Transverse colon (tissue), 4 donors: ENCODE data around the gene ENG. TPM values are rescaled to one million over a fixed set of nuclear protein-coding genes. Genes with fewer than 3 reads are reported as not detected.

ENCODE experiments used
- DNase-seq: peaks from one replicate; pipeline ENCODE4 v3.0.0-alpha.2; 2019
- H3K27ac ChIP-seq, 4 donors: fragments of 200-600 bp; sonication (generic); 2 replicates each; pipeline ENCODE4 v1.5.1; 2016 to 2018; ENCODE audit warnings: inconsistent platforms in 4 of 4
- H3K27me3 ChIP-seq: fragments of 200-600 bp; sonication (generic); 2 replicates; pipeline ENCODE4 v1.5.1; 2017; ENCODE audit warnings: inconsistent platforms
- H3K36me3 ChIP-seq, 4 donors: fragments of 200-600 bp; sonication (generic); 2 replicates each; pipeline ENCODE4 v1.5.1; 2017 to 2019; ENCODE audit warnings: inconsistent platforms in 4 of 4
- H3K4me1 ChIP-seq, 4 donors: fragments of 200-600 bp; sonication (generic); 2 replicates each; pipeline ENCODE4 v1.5.1; 2017 to 2020; ENCODE audit warnings: inconsistent platforms in 4 of 4
- H3K4me3 ChIP-seq, 4 donors: fragments of 200-600 bp; sonication (generic); 1 replicate in 1 of 4; 2 replicates in 3 of 4; pipeline versions ENCODE4 v1.5.1 to v1.6.1; 2017 to 2019; ENCODE audit warnings: inconsistent platforms in 4 of 4
- H3K9me3 ChIP-seq, 2 donors: fragments of 200-600 bp; sonication (generic); 2 replicates each; pipeline ENCODE4 v1.5.1; 2017 to 2019; ENCODE audit warnings: inconsistent platforms in 2 of 2
- EP300 ChIP-seq: sonication (generic); formaldehyde crosslinking; IDR thresholded peaks from one replicate; pipeline ENCODE4 v1.6.1; 2017; ENCODE audit warnings: antibody characterized with exemption, low read depth
- POLR2A ChIP-seq: fragments of 450-650 bp; IDR thresholded peaks from one replicate; pipeline ENCODE4 v1.6.1; 2016; ENCODE audit warnings: antibody characterized with exemption, mild to moderate bottlenecking, moderate library complexity
- POLR2AphosphoS5 ChIP-seq, 3 donors: sonication (generic); formaldehyde crosslinking; IDR thresholded peaks; one replicate each; pipeline ENCODE4 v1.6.1; 2016; ENCODE audit warnings: antibody characterized with exemption in 3 of 3
- WGBS, 2 donors: methylation state at CpG; one replicate each; pipeline ENCODE4 v1.1.5; 2018; ENCODE audit warnings: low coverage in 1 of 2; 5-methylcytosine and 5-hydroxymethylcytosine counted together
- in situ Hi-C, 4 donors: fragments of 200-750 bp; cut with MboI; loops; one replicate each; pipeline versions ENCODE4 v1.15.0 to v1.15.1; 2017; ENCODE audit warnings: low sequenced_read_pairs in 3 of 4, low pct_ligation_motif_present in 1 of 4, low pct_unique_long_range_greater_than_20kb in 1 of 4
- intact Hi-C: fragments of 100-400 bp; cut with DNase I; formaldehyde crosslinking; loops from one replicate; pipeline ENCODE4 v1.15.1; 2023; ENCODE audit warnings: low total_unique reads
- small RNA-seq, 4 donors: library from RNA; depleted of rRNA; stranded (forward); fragments of <200 nt; gene quantifications; one replicate each; pipeline ENCODE3, GENCODE V24; 2016
- total RNA-seq, 4 donors: library from RNA; depleted of rRNA; stranded (reverse); fragments of >200 nt; gene quantifications; one replicate each; pipeline ENCODE4 v1.1.0, GENCODE V29; 2016
- TF ChIP-seq, protein P1 (sequence below), 5 experiments: fragments of 200-600 bp in 3 of 5; fragments of 450-650 bp in 2 of 5; sonication (generic) in 3 of 5; IDR thresholded peaks; 1 replicate in 2 of 5; 2 replicates in 3 of 5; pipeline ENCODE4 v1.5.1; 2016 to 2017; ENCODE audit warnings: antibody characterized with exemption in 5 of 5, inconsistent platforms in 3 of 5, mild to moderate bottlenecking in 2 of 5, moderate library complexity in 1 of 5

ENG gene
- total RNA-seq, 4 donors from 2014 or later: 10.6 to 23.9 (median 17.0) TPM

DNA sequence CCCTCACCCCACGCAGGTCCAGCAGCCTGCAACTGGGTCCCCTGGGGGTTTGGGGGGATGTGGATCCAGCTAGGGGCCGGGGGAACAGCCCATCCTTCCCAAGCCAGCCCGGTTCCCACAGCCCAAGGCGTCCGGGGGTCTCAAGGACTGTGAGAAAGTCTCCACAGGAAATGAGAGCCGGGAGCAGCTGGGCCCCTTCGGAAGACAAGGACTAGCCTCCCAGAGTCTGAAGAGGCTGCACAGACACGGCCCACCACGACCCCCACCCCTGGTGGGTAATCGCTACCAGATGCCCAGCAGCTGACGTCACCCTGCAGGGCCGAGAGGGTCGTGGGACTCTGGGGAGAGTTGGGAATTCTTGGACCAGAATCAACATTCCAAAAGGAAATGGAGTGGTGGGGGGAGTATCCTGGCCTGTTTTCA, 86.5 kb downstream of the ENG start:
- in situ Hi-C loops (no loop called here), intact Hi-C loops (no loop called here)
- Histone ChIP-seq H3K4me3 (no peak overlapping the region), H3K27me3 (no peaks in the 10 kb centered on the region), H3K27ac (peak overlapping the region; percentile 25 to 81 (median 52)), H3K9me3 (no peaks in the 10 kb centered on the region), H3K4me1 (peaks cover 0 to 34% (median 11%) of the 10 kb centered on the region in 4 donors), H3K36me3 (no peaks in the 10 kb centered on the region)
- DNase-seq: no peak
- 59% methylated on average over 13 of the region's 13 CpGs; no CpG with 5 or more reads in 1 of the 2 donors for WGBS, 2 donors
- TF ChIP-seq, protein P1, sequence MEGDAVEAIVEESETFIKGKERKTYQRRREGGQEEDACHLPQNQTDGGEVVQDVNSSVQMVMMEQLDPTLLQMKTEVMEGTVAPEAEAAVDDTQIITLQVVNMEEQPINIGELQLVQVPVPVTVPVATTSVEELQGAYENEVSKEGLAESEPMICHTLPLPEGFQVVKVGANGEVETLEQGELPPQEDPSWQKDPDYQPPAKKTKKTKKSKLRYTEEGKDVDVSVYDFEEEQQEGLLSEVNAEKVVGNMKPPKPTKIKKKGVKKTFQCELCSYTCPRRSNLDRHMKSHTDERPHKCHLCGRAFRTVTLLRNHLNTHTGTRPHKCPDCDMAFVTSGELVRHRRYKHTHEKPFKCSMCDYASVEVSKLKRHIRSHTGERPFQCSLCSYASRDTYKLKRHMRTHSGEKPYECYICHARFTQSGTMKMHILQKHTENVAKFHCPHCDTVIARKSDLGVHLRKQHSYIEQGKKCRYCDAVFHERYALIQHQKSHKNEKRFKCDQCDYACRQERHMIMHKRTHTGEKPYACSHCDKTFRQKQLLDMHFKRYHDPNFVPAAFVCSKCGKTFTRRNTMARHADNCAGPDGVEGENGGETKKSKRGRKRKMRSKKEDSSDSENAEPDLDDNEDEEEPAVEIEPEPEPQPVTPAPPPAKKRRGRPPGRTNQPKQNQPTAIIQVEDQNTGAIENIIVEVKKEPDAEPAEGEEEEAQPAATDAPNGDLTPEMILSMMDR (IDR thresholded peaks at IDR 0.05): no peak
- TF ChIP-seq POLR2AphosphoS5 (IDR thresholded peaks at IDR 0.05) (no peak), EP300 (no peak), POLR2A (no peak)

DNA sequence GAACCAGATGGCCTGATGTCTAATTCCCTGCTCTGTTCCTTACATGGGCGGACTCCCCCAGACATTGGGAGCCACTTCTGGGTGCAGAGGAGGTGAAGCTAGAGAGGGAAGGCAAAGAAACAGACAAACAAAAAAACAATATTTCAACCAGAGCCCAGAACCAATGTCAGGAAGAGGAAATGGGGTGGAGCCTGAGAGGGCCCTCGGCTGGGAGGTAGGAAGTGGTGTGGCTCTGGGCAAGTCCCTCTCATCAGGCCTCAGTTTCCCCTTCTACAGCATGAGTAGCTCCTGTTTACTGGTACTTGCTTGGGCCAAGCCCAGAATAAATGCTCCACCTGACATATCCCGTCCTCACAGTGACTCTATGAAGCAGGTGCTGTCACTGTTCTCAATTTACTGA, 87.0 kb downstream of the ENG start:
- TF ChIP-seq POLR2A (no peak), EP300 (no peak), POLR2AphosphoS5 (IDR thresholded peaks at IDR 0.05) (no peak)
- TF ChIP-seq, protein P1 (IDR thresholded peaks at IDR 0.05): no peak
- no peak overlapping the region for H3K4me3 ChIP-seq
- H3K36me3 ChIP-seq: no peaks in the 10 kb centered on the region
- intact Hi-C loops (no loop called here), in situ Hi-C loops (no loop called here)
- peak overlapping the region; percentile 25 to 81 (median 52) for H3K27ac ChIP-seq
- DNase-seq: no peak
- peaks cover 0 to 34% (median 11%) of the 10 kb centered on the region in 4 donors for H3K4me1 ChIP-seq
- WGBS, 2 donors: 73 to 80% methylated on average over 1 to 3 of the region's 3 CpGs
- no peaks in the 10 kb centered on the region for H3K9me3 ChIP-seq
- no peaks in the 10 kb centered on the region for H3K27me3 ChIP-seq

DNA sequence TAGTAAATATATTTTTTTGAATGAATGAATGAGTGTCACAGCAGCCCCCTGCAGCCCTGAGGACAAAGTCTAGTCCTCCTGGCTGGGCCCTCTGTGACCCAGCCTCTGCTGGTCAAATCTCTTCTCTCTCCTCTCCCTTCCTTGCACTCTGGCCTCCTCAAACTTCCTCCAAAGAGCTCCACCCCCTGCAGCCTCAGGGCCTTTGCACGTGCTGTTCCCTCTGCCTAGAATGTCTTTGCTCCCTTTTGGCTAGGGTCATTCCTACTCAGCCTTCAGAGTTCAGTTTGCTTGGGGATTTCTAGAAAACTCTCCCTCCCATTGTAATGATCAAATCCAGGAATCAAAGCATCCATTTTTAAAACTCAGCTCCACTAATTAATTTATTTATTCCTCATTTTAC, 89.0 kb downstream of the ENG start:
- intact Hi-C loops: no loop called here
- H3K27ac ChIP-seq: peak overlapping the region in 1 of 4 donors; percentile 48

More for the DNA sequence above, 89.0 kb downstream of the ENG start:
- DNase-seq: no peak
- 56% methylated on average over 1 of the region's 1 CpG; no CpG with 5 or more reads in 1 of the 2 donors for WGBS, 2 donors
- no peak overlapping the region for H3K4me3 ChIP-seq
- no peaks in the 10 kb centered on the region for H3K9me3 ChIP-seq
- in situ Hi-C loops: no loop called here
- TF ChIP-seq POLR2A (no peak), POLR2AphosphoS5 (IDR thresholded peaks at IDR 0.05) (no peak), EP300 (no peak)
- TF ChIP-seq, protein P1 (IDR thresholded peaks at IDR 0.05): no peak
- H3K27me3 ChIP-seq: no peaks in the 10 kb centered on the region
- H3K36me3 ChIP-seq: no peaks in the 10 kb centered on the region
- peaks cover 0 to 23% (median 2%) of the 10 kb centered on the region in 4 donors for H3K4me1 ChIP-seq

Small RNA genes within 50 kb of the gene (small RNA-seq; reads per million reads assigned to genes)
- 0 to 0.28 (median 0.09) reads per million in 4 donors for gene MIR4672
- 0 reads per million in 4 donors for gene RF00019
- 0 reads per million in 4 donors for gene RNA5SP296

Other genes starting within 250 kb of the ENG start
- gene STXBP1, start 242.4 kb downstream of the ENG start, total RNA-seq: 100 to 1,000 TPM in 1 of 4 donors, 10 to 100 TPM in 2, 1 to 10 TPM in 1; 7.9 to 193 (median 13.3) TPM
- not detected for gene CFAP157, start 147.7 kb downstream of the ENG start, total RNA-seq
- 1 to 10 TPM; 2.4 to 9.7 (median 6.2) TPM for gene PTRH1, start 139.0 kb downstream of the ENG start, total RNA-seq
- gene TTC16, start 138.6 kb downstream of the ENG start, total RNA-seq: not detected
- gene TOR2A, start 119.4 kb downstream of the ENG start, total RNA-seq: 100 to 1,000 TPM in 1 of 4 donors, 10 to 100 TPM in 3; 31.4 to 126 (median 48.1) TPM
- 10 to 100 TPM in 1 of 4 donors, 1 to 10 TPM in 3; 2.6 to 10.1 (median 3.9) TPM for gene SH2D3C, start 76.0 kb downstream of the ENG start, total RNA-seq
- gene CDK9, start 68.6 kb downstream of the ENG start, total RNA-seq: 10 to 100 TPM; 32.6 to 78.9 (median 49.3) TPM
- gene FPGS, start 51.8 kb downstream of the ENG start, total RNA-seq: 100 to 1,000 TPM in 1 of 4 donors, 10 to 100 TPM in 3; 31.4 to 144 (median 74.8) TPM
- 100 to 1,000 TPM in 1 of 4 donors, 10 to 100 TPM in 3; 24.7 to 110 (median 62.4) TPM for gene AK1, start 23.0 kb upstream of the ENG start, total RNA-seq
- 10 to 100 TPM; 41.0 to 80.4 (median 75.7) TPM for gene ST6GALNAC6, start 44.9 kb upstream of the ENG start, total RNA-seq
- 10 to 100 TPM; 16.7 to 66.1 (median 47.3) TPM for gene ST6GALNAC4, start 62.4 kb upstream of the ENG start, total RNA-seq
- 1 to 10 TPM in 1 of 4 donors, not detected in 3; 4.6 TPM for gene PIP5KL1, start 76.1 kb upstream of the ENG start, total RNA-seq
- 100 to 1,000 TPM in 1 of 4 donors, 10 to 100 TPM in 3; 20.6 to 249 (median 26.3) TPM for gene DPM2, start 83.2 kb upstream of the ENG start, total RNA-seq
- 100 to 1,000 TPM in 2 of 4 donors, 10 to 100 TPM in 2; 77.0 to 230 (median 96.7) TPM for gene EEIG1, start 126.3 kb upstream of the ENG start, total RNA-seq
- 10 to 100 TPM in 3 of 4 donors, under 1 TPM in 1; 0.60 to 23.2 (median 14.0) TPM for gene NAIF1, start 212.7 kb upstream of the ENG start, total RNA-seq
- gene SLC25A25, start 213.6 kb upstream of the ENG start, total RNA-seq: 10 to 100 TPM; 25.5 to 35.5 (median 32.5) TPM